Measurements from ENCODE around the gene DNMT3A.

- TF ChIP-seq CTCF (IDR thresholded peaks at IDR 0.05) (no peak), POLR2AphosphoS5 (IDR thresholded peaks at IDR 0.05) (no peak), POLR2A (IDR thresholded peaks at IDR 0.05) (no peak)
Measured at GRCh38 chr2:25374411-25374810, 32.7 kb upstream of the DNMT3A start.
